RKO (cell line): Measurements from ENCODE around the gene SLC9A9.
"Not testable (repeated sequence)": the region's sequence is repeated elsewhere in the genome, so short reads cannot be mapped to it uniquely, and the experiment has no call there.

Experiments used
- DNase-seq: peaks from one replicate; pipeline ENCODE4 v3.0.0-alpha.2; 2016; ENCODE audit warnings: low spot score

Gene SLC9A9

DNA sequence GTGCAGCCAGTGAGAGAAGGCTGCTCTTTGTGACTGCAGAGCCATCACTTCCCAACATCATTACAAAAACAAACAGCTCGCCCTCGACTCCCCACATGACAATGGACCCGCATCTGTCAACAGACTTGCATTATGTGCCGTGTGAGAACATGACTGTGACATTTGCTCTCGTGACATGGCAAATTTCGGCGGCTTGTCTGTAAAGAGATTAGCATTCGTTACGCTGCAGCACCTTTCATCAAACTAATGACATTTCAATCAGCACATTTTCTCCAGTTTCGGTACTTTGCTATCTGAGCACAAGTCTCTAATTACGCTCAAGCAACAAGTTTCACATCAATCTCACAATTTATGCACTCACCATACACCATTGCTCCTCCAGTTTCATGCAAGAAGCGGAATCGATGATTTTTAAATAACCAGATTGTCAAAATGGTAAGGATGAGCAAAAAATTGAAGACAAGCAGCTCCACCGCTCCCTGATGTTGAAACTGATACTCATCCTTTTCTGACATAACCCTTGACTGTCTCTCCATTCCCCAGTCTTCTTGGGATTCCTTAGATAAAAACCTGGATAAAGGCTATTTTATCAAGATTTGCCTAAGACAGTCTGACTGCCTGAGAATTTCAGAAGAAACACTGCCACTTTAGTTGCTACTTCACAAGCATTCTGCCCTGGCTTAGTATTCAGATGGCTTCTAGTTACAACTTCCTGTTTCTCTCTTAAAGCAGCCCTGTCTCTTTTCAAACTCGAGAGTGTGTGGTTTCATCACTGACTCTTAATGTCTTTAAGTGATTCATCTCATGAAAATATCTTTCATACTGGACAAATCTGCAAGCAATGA lies at the start of gene SLC9A9:
TSS of gene SLC9A9 (minus strand) at position 682 of the 845 bp plus-strand sequence. CDS start at position 536, 146 bp downstream.
- DNase-seq: peak; percentile 35

DNA sequence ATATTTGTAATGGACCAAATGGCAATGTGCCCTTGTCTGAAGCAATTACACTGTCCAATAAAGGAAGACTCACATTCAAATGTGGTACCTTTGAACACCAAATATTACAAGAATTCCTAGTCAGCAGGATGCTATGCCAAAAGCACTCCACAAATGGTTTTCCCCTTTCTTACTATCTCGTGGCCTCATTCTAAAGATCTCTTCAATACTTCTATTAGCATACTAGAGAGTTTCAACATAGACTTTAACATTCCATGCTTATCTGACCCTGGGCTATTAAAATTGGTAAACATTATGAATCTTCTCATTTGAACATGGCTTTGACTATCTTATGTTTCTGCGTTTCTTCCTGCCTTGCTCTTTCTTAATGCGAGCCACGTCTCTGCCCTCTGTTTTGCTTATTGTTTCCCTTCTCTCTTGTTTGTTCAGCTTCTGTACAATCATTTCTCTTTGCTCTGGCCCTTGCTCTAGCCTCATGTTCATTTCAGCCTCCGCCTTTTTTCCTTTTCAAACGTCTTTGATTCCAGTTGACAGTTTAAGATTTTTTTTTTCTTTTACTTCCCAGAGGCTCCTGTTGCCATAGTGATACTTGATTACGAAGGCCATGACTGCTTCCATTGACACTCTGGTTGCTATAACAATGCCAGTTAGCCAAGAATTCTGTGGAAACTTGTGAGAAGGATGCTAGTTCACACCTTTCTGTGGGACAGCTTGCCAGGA lies 49.5 kb upstream of the SLC9A9 start:
- no peak for DNase-seq

DNA sequence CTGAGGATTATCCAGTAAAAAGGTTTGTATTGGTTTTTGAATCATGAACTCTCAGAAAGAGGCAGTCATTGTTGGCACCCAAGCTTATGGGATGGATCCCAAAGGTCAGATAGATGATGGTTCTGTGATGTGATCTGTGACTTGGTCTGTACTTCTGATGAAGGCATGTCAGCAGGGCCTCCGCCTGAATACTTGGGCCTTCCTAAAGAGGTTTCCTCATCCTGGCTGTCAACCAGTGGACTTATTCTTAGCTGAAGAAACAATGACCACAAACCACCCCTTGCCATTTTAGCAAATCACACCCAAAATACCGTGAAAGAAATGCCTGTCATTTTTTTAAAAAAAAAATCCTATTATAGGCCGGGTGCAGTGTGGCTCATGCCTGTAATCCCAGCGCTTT lies 48.2 kb upstream of the SLC9A9 start:
- DNase-seq: no peak

- DNase-seq: peak; percentile 21
These were observed 47.5 kb upstream of the SLC9A9 start for GRCh38 chr3:143895805-143896204.

DNA sequence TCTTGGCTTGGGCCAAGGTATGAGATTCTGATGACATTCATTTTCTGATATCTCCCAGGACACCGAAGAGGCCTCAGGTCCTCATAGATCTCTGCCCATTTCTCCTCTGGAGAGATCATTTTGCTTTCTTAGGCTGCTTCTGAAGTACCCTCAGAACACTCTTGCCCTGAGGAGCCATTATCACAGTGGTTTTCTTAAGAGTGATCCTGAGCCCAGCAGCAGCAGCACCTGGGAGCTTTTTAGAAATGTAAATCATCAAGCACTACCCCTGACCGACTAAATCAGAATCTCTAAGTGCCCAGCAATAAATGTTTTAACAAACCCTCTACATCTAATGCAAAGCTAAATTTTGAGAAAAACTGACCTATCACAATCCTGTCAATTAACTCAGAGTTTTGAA lies 40.6 kb upstream of the SLC9A9 start:
- no peak for DNase-seq

GRCh38 chr3:143888166-143888565 lies 39.9 kb upstream of the SLC9A9 start:
- no peak for DNase-seq

DNA sequence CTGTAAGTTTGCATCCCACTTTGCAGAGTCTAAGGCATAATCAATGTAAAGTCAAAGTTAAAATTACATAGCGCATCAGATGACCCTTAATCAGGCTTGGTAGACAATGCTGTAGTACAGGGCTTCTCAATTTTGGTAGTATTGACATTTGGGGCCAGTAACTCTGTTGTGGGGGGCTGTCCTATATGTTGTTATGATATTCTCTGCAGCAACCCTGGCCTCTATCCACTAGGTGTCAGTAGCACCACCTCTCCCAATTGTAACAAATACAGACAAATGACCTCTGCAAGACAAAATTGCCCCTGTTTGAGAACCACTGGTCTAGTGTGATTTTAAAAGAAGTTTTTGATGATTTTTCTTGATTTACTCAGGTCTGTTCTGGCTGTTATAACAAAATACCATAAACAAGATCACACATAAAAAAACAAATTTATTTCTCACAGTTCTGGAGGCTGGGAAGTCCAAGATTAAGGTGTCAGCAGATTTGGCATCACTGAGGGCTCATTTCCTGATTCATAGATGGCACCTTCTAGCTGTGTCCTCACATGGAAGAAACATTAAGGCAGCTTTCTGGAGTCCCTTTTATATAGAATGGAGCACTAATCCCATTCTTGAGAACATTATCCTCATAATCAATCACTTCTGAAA lies 37.6 kb upstream of the SLC9A9 start:
- DNase-seq: peak; percentile 59

- no peak for DNase-seq
These were observed 36.6 kb upstream of the SLC9A9 start for GRCh38 chr3:143884861-143885260.

DNA sequence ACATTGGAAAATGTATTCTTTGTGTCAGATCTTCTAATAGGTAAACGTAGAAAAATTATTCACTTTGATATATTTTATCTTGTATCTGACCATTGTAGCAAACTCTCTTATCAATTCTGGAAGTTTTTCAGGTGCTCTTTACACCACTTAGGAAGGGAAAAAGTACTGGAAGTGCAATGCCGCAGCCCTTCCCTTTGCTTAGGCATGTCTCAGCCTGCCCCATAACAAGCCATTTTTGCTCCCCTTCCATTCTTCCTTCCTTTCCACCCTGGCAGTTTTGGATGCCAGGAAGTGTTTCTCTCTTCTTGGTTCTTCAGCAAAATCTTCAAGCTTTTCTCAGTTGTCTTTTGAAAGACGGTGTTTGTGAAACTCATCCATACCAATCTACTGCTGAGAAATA lies 34.9 kb upstream of the SLC9A9 start:
- DNase-seq: no peak

DNA sequence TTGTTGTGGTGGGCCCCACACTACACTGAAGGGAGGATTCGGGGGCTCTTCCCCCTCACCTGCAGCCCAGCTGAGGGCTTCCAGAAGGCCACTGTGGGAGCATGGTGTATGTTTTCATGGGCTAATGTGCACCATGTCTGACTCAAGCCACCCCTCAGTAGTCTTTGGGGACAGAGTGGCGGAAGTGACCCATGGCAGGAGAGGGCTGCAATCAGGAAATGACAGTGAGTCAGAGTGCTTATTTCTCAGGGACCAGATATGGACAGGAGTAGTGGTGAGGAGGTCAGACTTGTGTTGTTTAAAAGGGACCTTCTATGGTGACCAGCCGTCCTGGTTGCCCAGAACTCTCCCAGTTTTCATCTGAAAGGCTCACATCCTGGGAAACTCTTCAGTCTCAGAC lies 32.8 kb upstream of the SLC9A9 start:
- DNase-seq: no peak

- DNase-seq: no peak
These were observed 27.3 kb upstream of the SLC9A9 start for GRCh38 chr3:143875546-143875945.

- not testable (repeated sequence) for DNase-seq
These were observed 25.3 kb upstream of the SLC9A9 start for GRCh38 chr3:143873553-143873952.

- DNase-seq: no peak
These were observed 17.0 kb upstream of the SLC9A9 start for GRCh38 chr3:143865302-143865701.

- no peak for DNase-seq
These were observed 11.4 kb upstream of the SLC9A9 start for GRCh38 chr3:143859465-143860203.

DNA sequence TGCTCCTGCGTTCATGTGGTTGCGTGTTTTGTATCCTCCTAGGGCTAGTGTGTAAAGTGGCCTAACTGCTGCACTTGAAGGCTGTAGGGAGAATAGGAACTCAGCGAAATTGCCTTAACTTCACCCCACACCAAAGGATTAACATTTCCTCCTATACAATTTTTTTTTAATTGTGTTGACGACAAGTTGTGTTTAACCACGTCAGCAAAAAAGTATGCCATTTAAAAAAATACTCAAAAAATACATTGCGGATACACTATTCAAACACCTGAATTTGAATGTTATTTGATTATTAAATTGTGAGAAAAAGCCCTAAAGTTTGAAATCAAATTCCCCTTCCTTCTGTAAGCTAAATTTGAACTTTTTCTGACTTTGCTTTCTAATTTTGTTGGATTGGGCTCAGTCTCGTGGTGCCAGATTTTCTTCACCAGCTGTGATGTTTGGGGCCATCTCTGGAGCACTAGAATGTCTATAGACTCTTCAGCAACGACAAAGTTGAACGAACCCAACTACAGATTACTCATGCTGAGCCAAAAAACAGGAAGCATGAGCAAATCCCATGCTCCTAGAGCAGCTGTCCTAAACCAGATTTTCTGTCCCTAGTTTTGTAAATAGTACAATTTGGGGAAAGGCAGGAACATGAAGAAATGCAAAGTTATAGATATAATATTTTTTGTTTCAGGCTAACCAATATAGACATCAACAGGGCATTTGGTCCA lies 8.1 kb upstream of the SLC9A9 start:
- DNase-seq: no peak

- DNase-seq: no peak
These were observed 6.9 kb upstream of the SLC9A9 start for GRCh38 chr3:143855183-143855582.

GRCh38 chr3:143851331-143852017 lies 3.2 kb upstream of the SLC9A9 start:
- DNase-seq: no peak

DNA sequence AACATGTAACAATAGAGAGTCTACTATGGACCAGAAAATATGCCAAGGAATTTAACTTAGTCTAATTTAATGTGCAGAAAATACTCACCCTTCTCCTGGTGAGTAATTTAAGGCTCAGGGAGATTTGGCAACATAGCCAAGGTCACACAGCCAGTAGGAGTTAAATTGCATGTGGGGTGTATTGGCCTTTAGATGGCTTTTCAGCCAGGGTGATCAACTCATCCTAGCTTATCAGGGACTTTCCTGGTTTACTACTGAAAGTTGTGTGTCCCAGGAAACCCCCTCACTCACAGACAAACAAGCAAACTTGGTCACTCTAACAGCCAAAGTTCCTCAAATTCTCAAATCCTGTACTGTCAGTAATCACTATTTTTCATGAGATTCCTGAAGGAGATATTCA lies 2.6 kb upstream of the SLC9A9 start:
- DNase-seq: no peak

- no peak for DNase-seq
These were observed 1.7 kb upstream of the SLC9A9 start for GRCh38 chr3:143849854-143850549.

- DNase-seq: no peak
These were observed 436 bp upstream of the SLC9A9 start for GRCh38 chr3:143848704-143849103.
